GM19239 (cell line): ENCODE data around the gene TTC34.

Experiments used
- DNase-seq: peaks from one replicate; pipeline ENCODE4 v3.0.0; 2011; ENCODE audit warnings: low spot score; ENCODE audit not compliant: insufficient read length
- FAIRE-seq: peaks from 2 replicates; lab custom pipeline; 2011; peaks lifted over from hg19 to GRCh38; lab: Jason Lieb, UNC

Gene TTC34

GRCh38 chr1:2801535-2802291 is at the start of gene TTC34:
Gene TTC34, minus strand, starts transcription at chr1:2801693. Its CDS starts 866 bp downstream, at chr1:2800827.
- FAIRE-seq (no peak), DNase-seq (peak; percentile 81)

GRCh38 chr1:2850502-2850901 is 49.0 kb upstream of the TTC34 start:
- no peak for FAIRE-seq

GRCh38 chr1:2848006-2848670 is 46.6 kb upstream of the TTC34 start:
- no peak for FAIRE-seq

More at GRCh38 chr1:2850502-2850901, 49.0 kb upstream of the TTC34 start:
- DNase-seq, result no peak

GRCh38 chr1:2847086-2847985 is 45.8 kb upstream of the TTC34 start:
- FAIRE-seq, result no peak

More at GRCh38 chr1:2848006-2848670, 46.6 kb upstream of the TTC34 start:
- no peak for DNase-seq

GRCh38 chr1:2845869-2846268 is 44.4 kb upstream of the TTC34 start:
- DNase-seq (no peak), FAIRE-seq (no peak)

More at GRCh38 chr1:2847086-2847985, 45.8 kb upstream of the TTC34 start:
- DNase-seq, result no peak

GRCh38 chr1:2840036-2840809 is 38.7 kb upstream of the TTC34 start:
- FAIRE-seq, result no peak

GRCh38 chr1:2837823-2838222 is 36.3 kb upstream of the TTC34 start:
- no peak for DNase-seq
- no peak for FAIRE-seq

More at GRCh38 chr1:2840036-2840809, 38.7 kb upstream of the TTC34 start:
- no peak for DNase-seq

GRCh38 chr1:2837316-2837715 is 35.8 kb upstream of the TTC34 start:
- DNase-seq (no peak), FAIRE-seq (no peak)

- DNase-seq, result no peak
- FAIRE-seq, result no peak
These were observed 35.0 kb upstream of the TTC34 start for GRCh38 chr1:2836333-2836970.

- no peak for FAIRE-seq
These were observed 34.2 kb upstream of the TTC34 start for GRCh38 chr1:2835650-2836159.

GRCh38 chr1:2834741-2835564 is 33.5 kb upstream of the TTC34 start:
- FAIRE-seq (no peak), DNase-seq (no peak)

More at GRCh38 chr1:2835650-2836159, 34.2 kb upstream of the TTC34 start:
- no peak for DNase-seq

- FAIRE-seq (no peak), DNase-seq (no peak)
These were observed 32.6 kb upstream of the TTC34 start for GRCh38 chr1:2834146-2834475.

GRCh38 chr1:2833454-2834145 is 32.1 kb upstream of the TTC34 start:
- FAIRE-seq (no peak), DNase-seq (no peak)

- FAIRE-seq (no peak), DNase-seq (no peak)
These were observed 31.3 kb upstream of the TTC34 start for GRCh38 chr1:2832506-2833453.

- FAIRE-seq (no peak), DNase-seq (no peak)
These were observed 30.2 kb upstream of the TTC34 start for GRCh38 chr1:2831596-2832212.

- FAIRE-seq (no peak), DNase-seq (no peak)
These were observed 29.4 kb upstream of the TTC34 start for GRCh38 chr1:2830761-2831425.
